Cerebellar cortex (tissue), 1 donor: Measurements from ENCODE around the gene CARD9.

Experiments used
- DNase-seq: peaks from one replicate; pipeline ENCODE4 v3.0.0-alpha.2; 2015; ENCODE audit warnings: low spot score

CARD9 gene

GRCh38 chr9:136380381-136380780 is 6.9 kb upstream of the CARD9 start:
- DNase-seq, result no peak

GRCh38 chr9:136379891-136380290 is 6.4 kb upstream of the CARD9 start:
- DNase-seq, result no peak

GRCh38 chr9:136379401-136379800 is 5.9 kb upstream of the CARD9 start:
- no peak for DNase-seq

- no peak for DNase-seq
Measured at GRCh38 chr9:136379003-136379287, 5.5 kb upstream of the CARD9 start.

- DNase-seq, result peak; percentile 47
Measured at GRCh38 chr9:136378170-136379002, 4.9 kb upstream of the CARD9 start.

- no peak for DNase-seq
Measured at GRCh38 chr9:136377341-136378169, 4.1 kb upstream of the CARD9 start.

GRCh38 chr9:136376457-136376856 is 3.0 kb upstream of the CARD9 start:
- no peak for DNase-seq

- DNase-seq, result no peak
Measured at GRCh38 chr9:136375096-136375495, 1.6 kb upstream of the CARD9 start.

GRCh38 chr9:136374183-136374575 is 710 bp upstream of the CARD9 start:
- no peak for DNase-seq

- DNase-seq, result no peak
Measured at GRCh38 chr9:136372561-136373299, 739 bp downstream of the CARD9 start.

- DNase-seq, result no peak
Measured at GRCh38 chr9:136372006-136372405, 1.5 kb downstream of the CARD9 start.

GRCh38 chr9:136371533-136371880 is 2.0 kb downstream of the CARD9 start:
- DNase-seq, result no peak

- DNase-seq, result no peak
Measured at GRCh38 chr9:136370687-136371532, 2.6 kb downstream of the CARD9 start.

GRCh38 chr9:136370037-136370436 is 3.4 kb downstream of the CARD9 start:
- DNase-seq, result no peak

- DNase-seq, result no peak
Measured at GRCh38 chr9:136368190-136368589, 5.3 kb downstream of the CARD9 start.

GRCh38 chr9:136367296-136368145 is 5.9 kb downstream of the CARD9 start:
- no peak for DNase-seq

GRCh38 chr9:136366826-136367225 is 6.6 kb downstream of the CARD9 start:
- DNase-seq, result no peak

GRCh38 chr9:136365775-136366222 is 7.7 kb downstream of the CARD9 start:
- no peak for DNase-seq

- DNase-seq, result no peak
Measured at GRCh38 chr9:136364942-136365774, 8.3 kb downstream of the CARD9 start.
